Thyroid gland (tissue), 4 donors: ENCODE results near the gene ATXN3. TPM values are rescaled to one million over a fixed set of nuclear protein-coding genes. Genes with fewer than 3 reads are reported as not detected.
A peak's percentile ranks its signal among the peaks of the same experiment; 100 is the strongest.

ENCODE experiments used
- DNase-seq, 2 donors: peaks; one replicate each; pipeline ENCODE4 v3.0.0-alpha.2; 2019
- H3K27ac ChIP-seq, 3 donors: fragments of 200-600 bp; sonication (generic); 1 replicate in 2 of 3; 2 replicates in 1 of 3; pipeline ENCODE4 v1.5.1; 2016 to 2019; ENCODE audit warnings: mild to moderate bottlenecking in 1 of 3, moderate library complexity in 1 of 3
- H3K27me3 ChIP-seq: fragments of 200-600 bp; sonication (generic); one replicate; pipeline ENCODE4 v1.5.1; 2019
- H3K36me3 ChIP-seq, 2 donors: fragments of 200-600 bp; sonication (generic); one replicate each; pipeline ENCODE4 v1.5.1; 2016 to 2019
- H3K4me1 ChIP-seq, 2 donors: fragments of 200-600 bp; sonication (generic); one replicate each; pipeline ENCODE4 v1.5.1; 2017 to 2019
- H3K4me3 ChIP-seq, 3 donors: fragments of 200-600 bp; sonication (generic); replicated peaks in 1 of 3; 1 replicate in 2 of 3; 2 replicates in 1 of 3; pipeline ENCODE4 v1.5.1; 2016; ENCODE audit warnings: mild to moderate bottlenecking in 1 of 3
- H3K9me3 ChIP-seq: fragments of 200-600 bp; sonication (generic); one replicate; pipeline ENCODE4 v1.5.1; 2017
- POLR2A ChIP-seq, 2 donors: fragments of 450-650 bp; IDR thresholded peaks; one replicate each; pipeline ENCODE4 v1.6.1; 2017; ENCODE audit warnings: antibody characterized with exemption in 2 of 2, mild to moderate bottlenecking in 2 of 2, moderate library complexity in 1 of 2
- WGBS, 2 donors: methylation state at CpG; one replicate each; pipeline ENCODE4 v1.1.5; 2017; 5-methylcytosine and 5-hydroxymethylcytosine counted together
- intact Hi-C: fragments of 100-400 bp; cut with DNase I; formaldehyde crosslinking; loops from one replicate; pipeline ENCODE4 v1.15.1; 2023
- total RNA-seq, 4 donors: library from RNA; depleted of rRNA; stranded (reverse); fragments of >200 nt; gene quantifications; one replicate each; pipeline ENCODE4 v1.2.3, GENCODE V29; 2016
- TF ChIP-seq, protein P1 (sequence below), 6 experiments: fragments of 200-600 bp in 3 of 6; fragments of 450-650 bp in 3 of 6; sonication (generic) in 3 of 6; IDR thresholded peaks; one replicate each; pipeline ENCODE4 v1.5.1; 2016 to 2019; ENCODE audit warnings: antibody characterized with exemption in 6 of 6, mild to moderate bottlenecking in 2 of 6, inconsistent platforms in 1 of 6, moderate library complexity in 1 of 6

Gene ATXN3
- total RNA-seq, 4 donors from 2014 or later = 28.0 to 76.7 (median 31.8) TPM

DNA sequence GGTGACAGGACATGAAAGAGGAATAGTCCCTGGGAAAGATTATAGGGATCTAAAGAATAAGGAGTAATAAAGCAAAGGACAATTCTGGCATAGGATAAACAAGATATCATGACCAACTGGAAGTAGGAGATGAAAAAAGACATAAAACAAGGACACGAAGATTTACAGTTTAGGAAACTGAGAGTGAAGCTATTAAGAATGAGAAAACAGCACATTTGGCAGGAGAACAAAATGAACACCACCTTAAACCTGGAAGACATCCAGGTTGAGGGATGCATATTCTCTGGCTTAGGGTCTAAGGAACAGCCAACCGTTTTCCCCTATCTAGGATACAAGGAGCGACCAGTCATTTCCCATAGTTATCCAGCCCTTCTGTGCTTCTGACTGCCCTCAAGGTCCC lies 68.4 kb downstream of the ATXN3 start:
- Histone ChIP-seq H3K4me3 (peak overlapping the region in 1 of 3 donors; percentile 8), H3K9me3 (no peaks in the 10 kb centered on the region), H3K27ac (no peak overlapping the region), H3K27me3 (no peaks in the 10 kb centered on the region), H3K4me1 (peaks cover 13 to 36% of the 10 kb centered on the region in 2 donors), H3K36me3 (no peaks in the 10 kb centered on the region)
- no peak for DNase-seq
- intact Hi-C loops = loop anchor here (10.0 kb wide), 1 partner anchor 67 kb away; the partner anchor contains the start of gene ATXN3
- TF ChIP-seq, protein P1, sequence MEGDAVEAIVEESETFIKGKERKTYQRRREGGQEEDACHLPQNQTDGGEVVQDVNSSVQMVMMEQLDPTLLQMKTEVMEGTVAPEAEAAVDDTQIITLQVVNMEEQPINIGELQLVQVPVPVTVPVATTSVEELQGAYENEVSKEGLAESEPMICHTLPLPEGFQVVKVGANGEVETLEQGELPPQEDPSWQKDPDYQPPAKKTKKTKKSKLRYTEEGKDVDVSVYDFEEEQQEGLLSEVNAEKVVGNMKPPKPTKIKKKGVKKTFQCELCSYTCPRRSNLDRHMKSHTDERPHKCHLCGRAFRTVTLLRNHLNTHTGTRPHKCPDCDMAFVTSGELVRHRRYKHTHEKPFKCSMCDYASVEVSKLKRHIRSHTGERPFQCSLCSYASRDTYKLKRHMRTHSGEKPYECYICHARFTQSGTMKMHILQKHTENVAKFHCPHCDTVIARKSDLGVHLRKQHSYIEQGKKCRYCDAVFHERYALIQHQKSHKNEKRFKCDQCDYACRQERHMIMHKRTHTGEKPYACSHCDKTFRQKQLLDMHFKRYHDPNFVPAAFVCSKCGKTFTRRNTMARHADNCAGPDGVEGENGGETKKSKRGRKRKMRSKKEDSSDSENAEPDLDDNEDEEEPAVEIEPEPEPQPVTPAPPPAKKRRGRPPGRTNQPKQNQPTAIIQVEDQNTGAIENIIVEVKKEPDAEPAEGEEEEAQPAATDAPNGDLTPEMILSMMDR (IDR thresholded peaks at IDR 0.05) = no peak
- 53 to 60% methylated on average over 3 of the region's 3 CpGs for WGBS, 2 donors

DNA sequence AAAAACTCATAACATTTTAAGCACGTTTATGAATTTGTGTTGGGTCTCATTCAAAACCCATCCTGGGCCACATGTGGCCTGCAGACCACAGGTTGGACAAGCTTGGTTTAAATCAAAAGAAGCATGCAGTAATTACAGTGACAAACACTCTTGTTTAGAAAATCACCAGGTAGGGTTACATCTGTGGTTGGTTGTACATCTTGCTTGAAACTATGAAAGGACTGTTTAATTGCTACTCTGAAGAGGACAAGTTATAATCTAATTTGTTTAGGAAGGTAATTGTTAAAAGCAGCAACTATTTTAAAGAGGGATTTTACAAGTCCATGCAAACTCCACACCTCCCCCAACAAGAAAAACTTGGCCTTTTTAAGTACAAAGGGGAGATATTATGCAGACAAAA lies 70.5 kb downstream of the ATXN3 start:
- 75 to 84% methylated on average over 1 of the region's 1 CpG for WGBS, 2 donors

DNA sequence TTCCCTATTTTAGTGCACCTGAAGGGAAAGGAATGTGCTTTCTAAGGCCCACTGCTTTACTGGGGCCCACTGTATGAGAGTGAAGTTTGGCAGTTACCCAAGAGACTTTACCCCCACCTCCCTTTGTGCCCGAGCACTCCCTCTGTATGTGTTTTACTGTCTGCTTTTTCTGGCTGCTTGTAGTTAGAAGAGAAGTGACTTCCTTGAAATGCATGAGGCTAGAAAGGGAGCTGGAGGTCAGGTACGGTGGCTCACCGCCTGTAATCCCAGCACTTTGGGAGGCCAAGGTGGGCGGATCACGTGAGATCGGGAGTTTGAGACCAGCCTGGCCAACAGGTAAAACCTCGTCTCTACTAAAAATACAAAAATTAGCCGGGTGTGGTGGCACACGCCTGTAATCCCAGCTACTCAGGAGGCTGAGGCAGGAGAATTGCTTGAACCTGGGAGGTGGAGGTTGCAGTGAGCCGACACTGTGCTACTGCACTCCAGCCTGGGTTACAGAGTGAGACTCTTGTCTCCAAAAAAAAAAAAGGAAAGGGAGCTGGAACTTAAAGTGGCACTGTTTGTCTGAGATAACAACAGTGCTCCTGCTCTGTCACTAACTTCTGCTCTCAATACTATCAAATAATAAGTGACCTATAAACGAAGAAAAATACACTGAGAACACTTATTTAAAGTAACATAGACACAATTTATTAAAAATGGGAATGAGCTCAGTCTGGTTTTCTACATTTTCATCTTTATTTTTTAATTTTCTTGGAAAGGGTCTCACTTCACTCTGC lies 72.3 kb downstream of the ATXN3 start:
- WGBS, 2 donors = 84 to 89% methylated on average over 11 of the region's 11 CpGs
- no peaks in the 10 kb centered on the region for H3K9me3 ChIP-seq
- no peaks in the 10 kb centered on the region for H3K27me3 ChIP-seq
- H3K27ac ChIP-seq = no peak overlapping the region
- DNase-seq = no peak
- peaks cover 13 to 29% of the 10 kb centered on the region in 2 donors for H3K4me1 ChIP-seq
- intact Hi-C loops = loop anchor here (10.0 kb wide), 1 partner anchor 71 kb away; the partner anchor contains the start of gene ATXN3
- TF ChIP-seq, protein P1 (IDR thresholded peaks at IDR 0.05) = no peak
- no peak for TF ChIP-seq POLR2A (IDR thresholded peaks at IDR 0.05)
- no peak overlapping the region for H3K4me3 ChIP-seq
- peaks cover 6 to 8% of the 10 kb centered on the region in 2 donors for H3K36me3 ChIP-seq

More for the DNA sequence above, 70.5 kb downstream of the ATXN3 start:
- no peak for DNase-seq
- intact Hi-C loops = loop anchor here (10.0 kb wide), 1 partner anchor 69 kb away; the partner anchor contains the start of gene ATXN3
- Histone ChIP-seq H3K4me3 (no peak overlapping the region), H3K4me1 (peaks cover 13 to 32% of the 10 kb centered on the region in 2 donors), H3K27ac (no peak overlapping the region), H3K27me3 (no peaks in the 10 kb centered on the region), H3K9me3 (no peaks in the 10 kb centered on the region), H3K36me3 (peaks cover 3 to 6% of the 10 kb centered on the region in 2 donors)
- TF ChIP-seq, protein P1 (IDR thresholded peaks at IDR 0.05) = no peak
- no peak for TF ChIP-seq POLR2A (IDR thresholded peaks at IDR 0.05)

DNA sequence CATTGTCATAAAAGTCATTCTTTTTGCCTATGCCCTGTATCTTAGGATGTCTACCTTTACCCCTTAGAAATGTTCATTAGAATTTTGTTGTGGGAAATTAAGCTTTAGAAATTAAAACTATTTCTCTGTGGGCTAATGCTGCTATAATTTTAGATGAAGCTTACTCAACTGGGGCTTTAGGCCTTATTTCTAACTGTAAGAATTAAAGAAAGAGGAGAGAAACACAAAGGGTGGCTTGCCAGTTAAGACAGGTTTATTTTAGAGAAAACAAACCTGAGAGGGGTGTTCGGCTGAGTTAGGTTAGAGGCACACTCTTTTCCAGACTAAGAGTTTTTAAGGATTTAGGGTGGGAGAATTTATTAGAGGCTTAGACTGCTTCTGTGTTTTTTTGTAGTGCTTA lies 72.9 kb downstream of the ATXN3 start:
- H3K36me3 ChIP-seq = peaks cover 6 to 8% of the 10 kb centered on the region in 2 donors
- H3K9me3 ChIP-seq = no peaks in the 10 kb centered on the region
- H3K4me1 ChIP-seq = peaks cover 13 to 29% of the 10 kb centered on the region in 2 donors
- intact Hi-C loops = loop anchor here (10.0 kb wide), 1 partner anchor 71 kb away; the partner anchor contains the start of gene ATXN3
- H3K27me3 ChIP-seq = no peaks in the 10 kb centered on the region
- TF ChIP-seq POLR2A (IDR thresholded peaks at IDR 0.05) = no peak
- TF ChIP-seq, protein P1 (IDR thresholded peaks at IDR 0.05) = no peak
- no peak overlapping the region for H3K4me3 ChIP-seq
- no peak overlapping the region for H3K27ac ChIP-seq
- no peak for DNase-seq
- WGBS, 2 donors = 38% methylated on average over 1 of the region's 1 CpG
